Stimulated activated naive B cell treated with anti-CD40 and anti-IgM and Interleukin-4, amounts not matched to agents 10 μg/mL and 1 μg/mL and 100 μg/mL, for 72 hours (primary cell): ENCODE results near the gene TMLHE.
"Not testable (repeated sequence)": the region's sequence is repeated elsewhere in the genome, so short reads cannot be mapped to it uniquely, and the experiment has no call there.

ENCODE experiments used
- ATAC-seq, 2 donors: fragments of 150-1000 bp; cut with Tn5 transposase; replicated peaks; 2 replicates each; pipeline ENCODE4 v1.10.0; 2021; ENCODE audit warnings: moderate library complexity in 1 of 2
- DNase-seq: peaks from one replicate; pipeline ENCODE4 v3.0.0; 2021
- H3K27ac Mint-ChIP-seq: one replicate; pipeline ENCODE4 v1.8.0; 2022; ENCODE audit warnings: mild to moderate bottlenecking, mixed read lengths
- H3K27me3 Mint-ChIP-seq, 2 donors: one replicate each; pipeline ENCODE4 v1.8.0; 2022; ENCODE audit warnings: mixed read lengths in 2 of 2
- H3K36me3 Mint-ChIP-seq, 2 donors: one replicate each; pipeline ENCODE4 v1.8.0; 2022; ENCODE audit warnings: mixed read lengths in 2 of 2, mild to moderate bottlenecking in 1 of 2
- H3K4me1 Mint-ChIP-seq, 2 donors: one replicate each; pipeline ENCODE4 v1.8.0; 2022; ENCODE audit warnings: mixed read lengths in 2 of 2, mild to moderate bottlenecking in 1 of 2
- H3K4me3 Mint-ChIP-seq, 2 donors: one replicate each; pipeline ENCODE4 v1.8.0; 2022; ENCODE audit warnings: mild to moderate bottlenecking in 2 of 2, mixed read lengths in 2 of 2, moderate library complexity in 1 of 2
- H3K9me3 Mint-ChIP-seq, 2 donors: one replicate each; pipeline ENCODE4 v1.8.0; 2022; ENCODE audit warnings: mixed read lengths in 2 of 2, mild to moderate bottlenecking in 1 of 2

The TMLHE gene

GRCh38 chrX:155457761-155458447 is 154.8 kb downstream of the TMLHE start:
- H3K27me3 Mint-ChIP-seq, DNase-seq, H3K36me3 Mint-ChIP-seq, H3K27ac Mint-ChIP-seq, H3K4me3 Mint-ChIP-seq, H3K4me1 Mint-ChIP-seq, H3K9me3 Mint-ChIP-seq: not testable (repeated sequence)
- peak; percentile 72 to 73 for ATAC-seq

- Mint-ChIP-seq H3K9me3 (peaks cover 2 to 24% of the 10 kb centered on the region in 2 donors), H3K27me3 (no peaks in the 10 kb centered on the region), H3K27ac (no peak overlapping the region), H3K4me3 (no peak overlapping the region), H3K4me1 (peaks cover 0 to 6% of the 10 kb centered on the region in 2 donors), H3K36me3 (peaks cover 23 to 25% of the 10 kb centered on the region in 2 donors)
- no peak for ATAC-seq
- no peak for DNase-seq
These were observed 171.7 kb downstream of the TMLHE start for GRCh38 chrX:155441097-155441496.
